Heart left ventricle (tissue), 13 donors: ENCODE results near the gene PDE7B.

Experiments used
- CTCF ChIP-seq, 12 donors: fragments of 200-600 bp; sonication (generic) in 4 of 12; IDR thresholded peaks; one replicate each; pipeline versions ENCODE4 v1.5.0 to v1.8.0; 2018 to 2022; ENCODE audit warnings: antibody characterized with exemption in 12 of 12, mild to moderate bottlenecking in 5 of 12
- POLR2A ChIP-seq, 2 donors: fragments of 450-650 bp; IDR thresholded peaks; one replicate each; pipeline ENCODE4 v1.6.1; 2017; ENCODE audit warnings: antibody characterized with exemption in 2 of 2, mild to moderate bottlenecking in 2 of 2, moderate library complexity in 2 of 2
- donor health status: ischemic (EF 13 %, LVEDD 7.1; RV severe dilation, severe dysfunction).
- donor health status: DM: no; HTN: yes; CAD: no.
- donor health status: DM: no; HTN: no; CAD: no.
- donor health status: ischemic (EF 25% LVEDD 6.9; RV normal size, moderate dysfunction).
- donor health status: ischemic (EF 25% LVEDD 5.7; RV mildly dilated, moderate dysfunction).
- donor health status: ischemic (EF 35%, LVEDD 5.7; RV mildly dilated, moderate dysfunction).
- donor health status: nonischemic (EF 11% LVEDD 7.7; RV severe dilation, severe dysfunction).
- donor health status: DM: yes; HTN: yes; CAD: no.
- donor health status: PGD.
- donor health status: ischemic (EF 29% LVEDD 5.4; RV normal size, mild dysfunction).
- donor health status: nonischemic (EF 23%, LVEDD 6.1; RV moderate dilation, normal function).

GRCh38 chr6:136153707-136154375, 302.3 kb downstream of the PDE7B start:
- TF ChIP-seq CTCF (IDR thresholded peaks at IDR 0.05) (peak in 2 of 12 donors; percentile 9 to 21), POLR2A (IDR thresholded peaks at IDR 0.05) (no peak)
